Hepatocyte (in vitro differentiated cells): Measurements from ENCODE around the gene TLN1. TPM values are rescaled to one million over a fixed set of nuclear protein-coding genes. Genes with fewer than 3 reads are reported as not detected.

Experiments
- DNase-seq: peaks from one replicate; pipeline ENCODE4 v3.0.0-alpha.2; 2016; ENCODE audit warnings: low spot score
- H2AFZ ChIP-seq: fragments of 200-600 bp; sonication (generic); 2 replicates; pipeline ENCODE4 v1.6.0; 2016; ENCODE audit warnings: antibody characterized with exemption, mild to moderate bottlenecking
- H3K27ac ChIP-seq: fragments of 200-600 bp; sonication (generic); 2 replicates; pipeline ENCODE4 v1.5.1; 2016; ENCODE audit warnings: mild to moderate bottlenecking
- H3K27me3 ChIP-seq: fragments of 200-600 bp; sonication (generic); 2 replicates; pipeline ENCODE4 v1.6.1; 2016
- H3K36me3 ChIP-seq: fragments of 200-600 bp; sonication (generic); replicated peaks from 2 replicates; pipeline ENCODE4 v1.5.1; 2016; ENCODE audit warnings: low read depth; ENCODE audit not compliant: insufficient read depth
- H3K4me1 ChIP-seq: fragments of 200-600 bp; sonication (generic); 2 replicates; pipeline ENCODE4 v1.5.1; 2016; ENCODE audit warnings: mild to moderate bottlenecking, moderate library complexity; ENCODE audit not compliant: insufficient read depth
- H3K4me2 ChIP-seq: fragments of 200-600 bp; sonication (generic); 2 replicates; pipeline ENCODE4 v1.6.0; 2016
- H3K4me3 ChIP-seq: fragments of 200-600 bp; sonication (generic); 2 replicates; pipeline ENCODE4 v1.5.1; 2016; ENCODE audit warnings: mild to moderate bottlenecking
- H3K79me2 ChIP-seq: fragments of 200-600 bp; sonication (generic); 2 replicates; pipeline ENCODE4 v1.6.0; 2017; ENCODE audit warnings: mild to moderate bottlenecking
- H3K9me2 ChIP-seq: fragments of 200-600 bp; sonication (generic); replicated peaks from 2 replicates; pipeline ENCODE4 v1.6.0; 2017; ENCODE audit warnings: mild to moderate bottlenecking; ENCODE audit not compliant: insufficient read depth
- H3K9me3 ChIP-seq: fragments of 200-600 bp; sonication (generic); 2 replicates; pipeline ENCODE4 v1.5.1; 2016; ENCODE audit warnings: low read depth, mild to moderate bottlenecking
- H4K20me1 ChIP-seq: fragments of 200-600 bp; sonication (generic); 2 replicates; pipeline ENCODE4 v1.6.0; 2016; ENCODE audit warnings: mild to moderate bottlenecking; ENCODE audit not compliant: insufficient read depth, poor library complexity, severe bottlenecking
- CTCF ChIP-seq: fragments of 200-600 bp; sonication (generic); IDR thresholded peaks from 2 replicates; pipeline ENCODE4 v1.5.1; 2016; ENCODE audit warnings: antibody characterized with exemption, mild to moderate bottlenecking; ENCODE audit not compliant: poor library complexity
- EZH2 ChIP-seq: fragments of 200-600 bp; sonication (generic); IDR thresholded peaks from 2 replicates; pipeline ENCODE4 v1.6.1; 2016; ENCODE audit warnings: antibody characterized with exemption, mild to moderate bottlenecking, borderline replicate concordance
- EZH2phosphoT487 ChIP-seq: fragments of 200-600 bp; sonication (generic); IDR thresholded peaks from one replicate; pipeline ENCODE4 v1.6.1; 2018; ENCODE audit warnings: antibody characterized with exemption, mild to moderate bottlenecking, low read depth, moderate library complexity; ENCODE audit not compliant: unreplicated experiment, severe bottlenecking
- WGBS: methylation state at CpG from one replicate; pipeline ENCODE4 v1.1.6; 2016; ENCODE audit warnings: low lambda C conversion rate; ENCODE audit errors: missing lambda C conversion rate; 5-methylcytosine and 5-hydroxymethylcytosine counted together
- polyA plus RNA-seq: library from polyadenylated mRNA; unstranded; fragments of >200 nt; fragmentation: Nextera tagmentation; extraction: Ambion mirVana; gene quantifications from 2 replicates; pipeline ENCODE4 v1.2.1, GENCODE V29; 2016
- total RNA-seq: library from RNA; depleted of rRNA; stranded (reverse); fragments of >200 nt; gene quantifications from 2 replicates; pipeline ENCODE4 v1.2.3, GENCODE V29; 2014

The TLN1 gene
- total and polyA plus RNA-seq, 2 experiments from 2014 or later: 70.5 to 113 TPM

GRCh38 chr9:35776018-35776417 is 44.0 kb upstream of the TLN1 start:
- 85% methylated on average over 4 of the region's 4 CpGs for WGBS
- no peak overlapping the region for H3K4me2 ChIP-seq
- no peaks in the 10 kb centered on the region for H3K27me3 ChIP-seq
- no peaks in the 10 kb centered on the region for H3K9me3 ChIP-seq
- no peaks in the 10 kb centered on the region for H3K36me3 ChIP-seq
- no peak overlapping the region for H3K4me3 ChIP-seq
- no peak overlapping the region for H2AFZ ChIP-seq
- no peaks in the 10 kb centered on the region for H3K9me2 ChIP-seq
- peaks cover 5% of the 10 kb centered on the region for H3K4me1 ChIP-seq
- H3K79me2 ChIP-seq: peaks cover 5% of the 10 kb centered on the region
- H4K20me1 ChIP-seq: no peaks in the 10 kb centered on the region
- no peak overlapping the region for H3K27ac ChIP-seq
- no peak for DNase-seq
- TF ChIP-seq CTCF (no peak), EZH2phosphoT487 (no peak), EZH2 (no peak)

GRCh38 chr9:35774907-35775635 is 43.1 kb upstream of the TLN1 start:
- Histone ChIP-seq H2AFZ (no peak overlapping the region), H3K27me3 (no peaks in the 10 kb centered on the region), H3K4me1 (peaks cover 11% of the 10 kb centered on the region), H3K79me2 (peaks cover 5% of the 10 kb centered on the region), H3K9me3 (no peaks in the 10 kb centered on the region), H3K36me3 (no peaks in the 10 kb centered on the region), H4K20me1 (no peaks in the 10 kb centered on the region), H3K9me2 (no peaks in the 10 kb centered on the region), H3K27ac (no peak overlapping the region), H3K4me3 (no peak overlapping the region), H3K4me2 (no peak overlapping the region)
- TF ChIP-seq EZH2 (no peak), EZH2phosphoT487 (no peak), CTCF (no peak)
- 59% methylated on average over 7 of the region's 7 CpGs for WGBS
- no peak for DNase-seq

DNA sequence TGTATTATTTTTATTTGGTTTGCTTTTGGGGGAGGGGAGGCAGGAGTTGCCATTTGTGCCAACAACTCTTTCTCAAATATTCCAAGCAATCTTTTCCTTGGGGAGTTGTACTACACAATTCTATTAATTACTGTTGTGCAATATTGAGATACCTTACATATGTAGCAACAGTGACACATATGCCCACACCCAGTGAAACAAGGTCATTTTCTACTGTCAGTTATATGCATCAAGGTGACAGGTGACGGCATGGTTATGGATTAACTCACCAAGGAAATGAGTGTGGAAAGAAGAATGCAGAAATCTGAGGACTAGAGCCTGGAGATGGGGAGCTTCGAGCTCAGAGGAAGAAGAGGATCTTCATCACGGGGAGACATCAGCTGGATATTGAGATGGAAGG is 39.9 kb upstream of the TLN1 start:
- H3K36me3 ChIP-seq: no peaks in the 10 kb centered on the region
- peaks cover 12% of the 10 kb centered on the region for H3K79me2 ChIP-seq
- H3K27ac ChIP-seq: peak overlapping the region; percentile 51
- no peak overlapping the region for H3K4me3 ChIP-seq
- 67% methylated on average over 3 of the region's 3 CpGs for WGBS
- TF ChIP-seq EZH2phosphoT487: no peak
- H3K4me1 ChIP-seq: peaks cover 11% of the 10 kb centered on the region
- peak; percentile 49 for DNase-seq
- H3K4me2 ChIP-seq: no peak overlapping the region
- no peaks in the 10 kb centered on the region for H3K9me2 ChIP-seq
- no peaks in the 10 kb centered on the region for H3K9me3 ChIP-seq
- no peaks in the 10 kb centered on the region for H3K27me3 ChIP-seq
- no peaks in the 10 kb centered on the region for H4K20me1 ChIP-seq
- H2AFZ ChIP-seq: no peak overlapping the region

GRCh38 chr9:35771534-35771933 is 39.5 kb upstream of the TLN1 start:
- H4K20me1 ChIP-seq: no peaks in the 10 kb centered on the region
- H3K9me2 ChIP-seq: no peaks in the 10 kb centered on the region
- H2AFZ ChIP-seq: no peak overlapping the region
- H3K4me1 ChIP-seq: peaks cover 11% of the 10 kb centered on the region
- no peak overlapping the region for H3K4me3 ChIP-seq
- H3K27me3 ChIP-seq: no peaks in the 10 kb centered on the region
- TF ChIP-seq EZH2: no peak
- TF ChIP-seq CTCF: no peak
- TF ChIP-seq EZH2phosphoT487: no peak
- peaks cover 14% of the 10 kb centered on the region for H3K79me2 ChIP-seq
- H3K27ac ChIP-seq: peak overlapping the region; percentile 51
- no peaks in the 10 kb centered on the region for H3K9me3 ChIP-seq
- H3K4me2 ChIP-seq: peak overlapping the region; percentile 4
- H3K36me3 ChIP-seq: no peaks in the 10 kb centered on the region
- no peak for DNase-seq
- WGBS: 55% methylated on average over 1 of the region's 1 CpG
